AG08395 (cell line): Measurements from ENCODE around the gene C2CD4C.
"Not testable (repeated sequence)": the region's sequence is repeated elsewhere in the genome, so short reads cannot be mapped to it uniquely, and the experiment has no call there.

ENCODE experiments used
- DNase-seq: peaks from one replicate; pipeline ENCODE4 v3.0.0; 2012; ENCODE audit warnings: mixed read lengths, low spot score

The C2CD4C gene

GRCh38 chr19:364496-365287 is 44.3 kb downstream of the C2CD4C start:
- DNase-seq: no peak

GRCh38 chr19:362683-363082 is 46.3 kb downstream of the C2CD4C start:
- no peak for DNase-seq

DNA sequence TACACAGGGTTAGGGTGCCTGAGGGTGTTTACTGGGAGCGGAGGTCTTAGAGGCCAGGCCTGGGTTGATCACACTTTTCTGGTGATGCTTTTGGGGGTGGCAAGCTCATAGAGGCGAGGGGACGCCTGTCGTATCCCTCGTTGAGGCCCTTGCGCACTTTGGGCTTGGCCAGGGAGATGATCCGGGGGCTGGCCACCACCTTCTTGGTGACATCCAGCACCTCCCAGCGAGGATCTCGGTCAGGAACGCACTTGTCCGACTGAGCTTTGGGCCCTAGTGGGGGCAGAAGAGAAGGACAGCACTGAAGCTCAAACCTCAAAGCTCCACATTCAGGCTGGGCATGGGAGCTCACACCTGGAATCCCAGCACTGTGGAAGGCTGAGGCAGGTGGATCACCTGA is 46.8 kb downstream of the C2CD4C start:
- no peak for DNase-seq

DNA sequence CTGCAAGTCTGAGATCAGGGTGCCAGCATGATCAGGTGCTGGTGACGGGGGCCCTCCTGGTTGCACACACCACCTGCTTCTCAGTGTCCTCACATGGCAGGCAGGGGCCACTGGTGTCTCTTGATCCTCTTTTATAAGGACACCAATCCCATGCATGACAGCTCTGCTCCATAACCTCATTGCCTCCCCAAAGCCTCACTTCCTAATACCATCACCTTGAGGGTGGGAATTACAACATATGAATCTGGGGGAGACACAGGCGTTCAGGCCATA is 49.4 kb downstream of the C2CD4C start:
- no peak for DNase-seq

GRCh38 chr19:355536-355935 is 53.4 kb downstream of the C2CD4C start:
- not testable (repeated sequence) for DNase-seq
